ENCODE results near the gene SRRM5.

GRCh38 chr19:43639519-43640423 lies 27.9 kb downstream of the SRRM5 start, which contains the start of gene CADM4:
- TF ChIP-seq CTCF (IDR thresholded peaks at IDR 0.05; ENCODE audit: insufficient read depth, low read length, poor library complexity, severe bottlenecking) = no peak
- TF ChIP-seq EZH2phosphoT487 (conservative IDR thresholded peaks at IDR 0.05; ENCODE audit: low read length) = no peak

Data from SU-DHL-6 (cell line).